ENCODE measurements around the gene ODC1.

ODC1 gene

DNA sequence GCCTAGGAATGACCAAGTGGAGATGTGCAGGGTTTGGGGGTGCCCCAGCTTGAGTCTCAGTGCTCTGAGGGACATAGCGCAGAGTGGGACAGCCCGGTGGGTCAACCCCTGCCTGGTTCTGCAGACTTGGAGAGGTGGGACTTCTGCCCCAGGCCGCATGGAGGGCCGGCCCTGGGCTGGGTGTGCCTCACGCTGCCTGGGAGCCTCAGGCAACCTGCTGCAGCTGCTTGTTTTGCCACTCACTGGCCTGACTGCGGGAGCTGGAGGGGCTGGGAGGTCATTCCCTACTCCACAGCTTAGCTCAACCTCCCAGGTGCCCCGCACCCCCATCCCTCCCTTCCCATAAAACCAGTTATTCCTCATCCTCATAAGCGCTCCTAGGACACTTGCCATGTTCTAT, 33.1 kb downstream of the ODC1 start:
- no peak overlapping the region for H3K4me3 ChIP-seq (ENCODE audit: low read depth, low read length)
- TF ChIP-seq POLR2A (IDR thresholded peaks at IDR 0.05; ENCODE audit: extremely low read depth, insufficient read length), result no peak
- TF ChIP-seq, protein P1, sequence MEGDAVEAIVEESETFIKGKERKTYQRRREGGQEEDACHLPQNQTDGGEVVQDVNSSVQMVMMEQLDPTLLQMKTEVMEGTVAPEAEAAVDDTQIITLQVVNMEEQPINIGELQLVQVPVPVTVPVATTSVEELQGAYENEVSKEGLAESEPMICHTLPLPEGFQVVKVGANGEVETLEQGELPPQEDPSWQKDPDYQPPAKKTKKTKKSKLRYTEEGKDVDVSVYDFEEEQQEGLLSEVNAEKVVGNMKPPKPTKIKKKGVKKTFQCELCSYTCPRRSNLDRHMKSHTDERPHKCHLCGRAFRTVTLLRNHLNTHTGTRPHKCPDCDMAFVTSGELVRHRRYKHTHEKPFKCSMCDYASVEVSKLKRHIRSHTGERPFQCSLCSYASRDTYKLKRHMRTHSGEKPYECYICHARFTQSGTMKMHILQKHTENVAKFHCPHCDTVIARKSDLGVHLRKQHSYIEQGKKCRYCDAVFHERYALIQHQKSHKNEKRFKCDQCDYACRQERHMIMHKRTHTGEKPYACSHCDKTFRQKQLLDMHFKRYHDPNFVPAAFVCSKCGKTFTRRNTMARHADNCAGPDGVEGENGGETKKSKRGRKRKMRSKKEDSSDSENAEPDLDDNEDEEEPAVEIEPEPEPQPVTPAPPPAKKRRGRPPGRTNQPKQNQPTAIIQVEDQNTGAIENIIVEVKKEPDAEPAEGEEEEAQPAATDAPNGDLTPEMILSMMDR (IDR thresholded peaks at IDR 0.05; ENCODE audit: low read depth, low read length), result no peak
- TF ChIP-seq, protein P2, sequence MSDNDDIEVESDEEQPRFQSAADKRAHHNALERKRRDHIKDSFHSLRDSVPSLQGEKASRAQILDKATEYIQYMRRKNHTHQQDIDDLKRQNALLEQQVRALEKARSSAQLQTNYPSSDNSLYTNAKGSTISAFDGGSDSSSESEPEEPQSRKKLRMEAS (IDR thresholded peaks at IDR 0.05; ENCODE audit: low read depth, low read length), result no peak
- TF ChIP-seq MYC (IDR thresholded peaks at IDR 0.05; ENCODE audit: low read depth, low read length), result no peak
- no peak for DNase-seq (ENCODE audit: low read depth)

DNA sequence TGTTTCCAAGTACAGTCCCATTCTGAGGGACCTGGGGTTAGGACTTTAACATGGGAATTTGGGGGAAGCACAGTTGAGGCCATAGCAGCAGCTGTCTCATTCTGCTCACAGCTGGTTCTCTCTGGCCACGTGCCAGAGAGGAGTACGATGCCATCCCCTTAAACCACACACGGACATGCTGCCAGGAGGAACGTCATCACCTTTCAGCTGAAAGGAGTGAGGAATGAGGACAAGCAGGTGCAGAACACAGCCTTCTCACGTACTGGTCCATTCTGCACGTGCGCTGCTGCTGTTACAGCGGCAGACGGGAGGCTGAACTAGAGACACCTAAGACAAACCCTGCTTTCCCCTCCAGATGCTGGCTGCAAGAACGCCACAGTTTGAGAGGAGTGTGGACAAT, 33.5 kb downstream of the ODC1 start:
- DNase-seq (ENCODE audit: low read depth), result no peak
- TF ChIP-seq, protein P1 (IDR thresholded peaks at IDR 0.05; ENCODE audit: low read depth, low read length), result no peak
- TF ChIP-seq, protein P2 (IDR thresholded peaks at IDR 0.05; ENCODE audit: low read depth, low read length), result no peak
- H3K4me3 ChIP-seq (ENCODE audit: low read depth, low read length), result no peak overlapping the region

DNA sequence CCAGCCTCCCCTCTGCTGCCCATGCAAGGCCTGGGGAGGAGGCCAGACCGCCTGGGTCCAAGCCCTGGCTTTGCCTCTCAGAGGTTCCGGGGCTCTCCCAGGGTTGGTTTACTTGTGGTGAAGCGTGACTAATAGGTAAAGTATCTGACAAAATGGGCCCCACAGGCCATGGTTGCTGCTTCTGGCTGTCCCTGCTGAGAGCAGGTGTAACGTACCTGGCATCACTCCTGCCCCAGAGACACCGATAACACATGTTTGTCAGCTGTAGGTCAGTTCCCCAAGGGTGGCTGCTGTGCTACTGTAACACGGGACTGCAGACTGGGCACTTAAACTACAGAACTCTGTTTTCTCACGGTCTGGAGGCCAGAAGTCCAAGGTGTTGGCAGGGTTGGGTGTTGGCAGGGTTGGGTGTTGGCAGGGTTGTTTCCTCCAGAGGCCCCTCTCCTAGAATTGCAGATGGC, 34.1 kb downstream of the ODC1 start:
- no peak overlapping the region for H3K4me3 ChIP-seq (ENCODE audit: low read depth, low read length)
- no peak for DNase-seq (ENCODE audit: low read depth)
- TF ChIP-seq, protein P1 (IDR thresholded peaks at IDR 0.05; ENCODE audit: low read depth, low read length), result no peak
- TF ChIP-seq MYC (IDR thresholded peaks at IDR 0.05; ENCODE audit: low read depth, low read length) (no peak), POLR2A (IDR thresholded peaks at IDR 0.05; ENCODE audit: extremely low read depth, insufficient read length) (no peak)
- TF ChIP-seq, protein P2 (IDR thresholded peaks at IDR 0.05; ENCODE audit: low read depth, low read length), result no peak

DNA sequence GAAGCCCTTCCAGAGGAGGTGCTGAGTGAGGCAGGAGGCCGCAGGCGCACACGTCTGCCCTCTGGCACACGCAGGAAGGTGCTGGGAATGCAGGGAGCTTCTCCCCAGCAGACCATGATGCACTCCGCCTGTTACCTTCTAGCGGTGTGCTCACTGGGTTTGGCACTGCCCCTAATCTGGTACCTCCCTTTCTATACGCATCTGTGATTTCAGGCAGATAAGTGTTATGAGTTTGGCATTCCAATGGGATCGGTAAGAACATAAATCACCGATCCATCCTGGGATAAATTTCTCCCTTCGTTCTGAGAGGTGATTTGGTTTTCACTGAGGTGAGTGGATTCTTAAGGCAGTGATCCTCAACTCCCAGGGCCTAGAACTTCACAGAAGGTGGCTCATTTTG, 34.6 kb downstream of the ODC1 start:
- H3K4me3 ChIP-seq (ENCODE audit: low read depth, low read length), result no peak overlapping the region
- TF ChIP-seq MYC (IDR thresholded peaks at IDR 0.05; ENCODE audit: low read depth, low read length), result no peak
- TF ChIP-seq, protein P1 (IDR thresholded peaks at IDR 0.05; ENCODE audit: low read depth, low read length), result no peak
- no peak for TF ChIP-seq POLR2A (IDR thresholded peaks at IDR 0.05; ENCODE audit: extremely low read depth, insufficient read length)
- TF ChIP-seq, protein P2 (IDR thresholded peaks at IDR 0.05; ENCODE audit: low read depth, low read length), result no peak
- DNase-seq (ENCODE audit: low read depth), result no peak

DNA sequence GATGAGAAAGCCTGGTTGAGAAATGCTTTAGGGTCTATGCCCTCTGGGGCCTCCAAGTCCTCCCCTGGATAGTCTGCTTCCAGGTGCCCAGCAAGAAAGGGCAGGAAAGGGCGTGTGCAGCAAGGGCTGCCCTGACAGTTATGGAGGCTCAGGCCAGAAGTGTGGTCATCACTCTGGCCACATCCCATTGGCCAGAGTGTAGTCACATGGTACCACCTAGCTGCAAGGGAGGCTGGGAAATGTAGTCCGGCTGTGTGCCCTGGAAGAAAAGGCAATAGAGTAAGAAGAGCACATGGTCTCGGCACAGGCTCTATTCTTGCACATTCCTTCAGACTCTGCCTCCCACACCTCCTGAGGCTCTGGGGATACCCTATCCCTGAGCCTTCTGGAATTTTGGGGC, 35.7 kb downstream of the ODC1 start:
- TF ChIP-seq, protein P1 (IDR thresholded peaks at IDR 0.05; ENCODE audit: low read depth, low read length), result no peak
- TF ChIP-seq MYC (IDR thresholded peaks at IDR 0.05; ENCODE audit: low read depth, low read length) (no peak), POLR2A (IDR thresholded peaks at IDR 0.05; ENCODE audit: extremely low read depth, insufficient read length) (no peak)
- TF ChIP-seq, protein P2 (IDR thresholded peaks at IDR 0.05; ENCODE audit: low read depth, low read length), result peak; percentile 86
- H3K4me3 ChIP-seq (ENCODE audit: low read depth, low read length), result no peak overlapping the region
- peak; percentile 66 for DNase-seq (ENCODE audit: low read depth)

DNA sequence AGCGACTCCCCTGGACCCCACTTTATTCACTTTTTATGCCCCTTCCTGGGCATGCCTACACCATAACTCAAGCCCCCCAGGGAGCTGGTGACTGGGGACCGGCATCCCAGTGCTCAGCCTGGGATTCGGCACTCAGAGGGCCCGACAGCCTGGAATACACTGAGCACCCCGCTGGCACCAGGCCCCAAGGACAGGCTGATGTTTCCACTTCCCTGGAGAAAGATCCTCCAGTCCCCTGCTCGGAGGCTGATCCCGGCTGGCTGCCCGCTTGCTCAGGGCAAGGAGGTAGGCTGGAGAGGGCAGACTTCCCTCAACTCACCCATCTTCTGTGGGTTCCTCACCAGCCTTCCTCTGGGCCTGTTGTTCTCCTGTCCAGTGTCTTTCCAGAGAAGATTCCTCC, 36.6 kb downstream of the ODC1 start:
- TF ChIP-seq, protein P2 (IDR thresholded peaks at IDR 0.05; ENCODE audit: low read depth, low read length), result no peak
- no peak for TF ChIP-seq POLR2A (IDR thresholded peaks at IDR 0.05; ENCODE audit: extremely low read depth, insufficient read length)
- no peak for TF ChIP-seq MYC (IDR thresholded peaks at IDR 0.05; ENCODE audit: low read depth, low read length)
- TF ChIP-seq, protein P1 (IDR thresholded peaks at IDR 0.05; ENCODE audit: low read depth, low read length), result no peak
- DNase-seq (ENCODE audit: low read depth), result no peak
- H3K4me3 ChIP-seq (ENCODE audit: low read depth, low read length), result no peak overlapping the region

Measured in NB4 (cell line).